Astrocyte (in vitro differentiated cells and primary cell): ENCODE data around the gene MDM2. TPM values are rescaled to one million over a fixed set of nuclear protein-coding genes. Genes with fewer than 3 reads are reported as not detected.

ENCODE experiments used
- DNase-seq: peaks from one replicate; pipeline ENCODE4 v3.0.0-alpha.2; 2010; ENCODE audit warnings: low read depth
- FAIRE-seq: peaks from 2 replicates; lab custom pipeline; 2011; peaks lifted over from hg19 to GRCh38; lab: Jason Lieb, UNC
- H2AFZ ChIP-seq: 2 replicates; pipeline ENCODE4 v1.6.0; 2012; ENCODE audit warnings: low read depth, low read length, inconsistent platforms
- H3K27ac ChIP-seq: 2 replicates; pipeline ENCODE4 v1.5.1; 2011; ENCODE audit warnings: low read depth, low read length, inconsistent platforms
- H3K27me3 ChIP-seq: 2 replicates; pipeline ENCODE4 v1.6.0; 2011; ENCODE audit warnings: low read length, inconsistent platforms; ENCODE audit not compliant: insufficient read depth
- H3K36me3 ChIP-seq: 2 replicates; pipeline ENCODE4 v1.5.1; 2011; ENCODE audit warnings: low read length, inconsistent platforms; ENCODE audit not compliant: insufficient read depth
- H3K4me1 ChIP-seq: 2 replicates; pipeline ENCODE4 v1.5.1; 2011; ENCODE audit warnings: low read length, inconsistent platforms; ENCODE audit not compliant: insufficient read depth
- H3K4me2 ChIP-seq: 2 replicates; pipeline ENCODE4 v1.6.0; 2012; ENCODE audit warnings: low read length, inconsistent platforms
- H3K4me3 ChIP-seq: 2 replicates; pipeline ENCODE4 v1.5.1; 2011; ENCODE audit warnings: low read depth, mild to moderate bottlenecking, low read length, inconsistent platforms; ENCODE audit not compliant: insufficient read depth
- H3K79me2 ChIP-seq: 2 replicates; pipeline ENCODE4 v1.6.0; 2012; ENCODE audit warnings: mild to moderate bottlenecking, low read length, inconsistent platforms; ENCODE audit not compliant: insufficient read depth
- H3K9ac ChIP-seq: 2 replicates; pipeline ENCODE4 v1.6.0; 2012; ENCODE audit warnings: mild to moderate bottlenecking, low read length, inconsistent platforms
- H3K9me3 ChIP-seq: 2 replicates; pipeline ENCODE4 v1.5.1; 2012; ENCODE audit warnings: low read depth, mild to moderate bottlenecking, low read length, inconsistent platforms; ENCODE audit not compliant: insufficient read depth
- H4K20me1 ChIP-seq: 2 replicates; pipeline ENCODE4 v1.6.0; 2012; ENCODE audit warnings: low read length, inconsistent platforms; ENCODE audit not compliant: insufficient read depth
- H3K27ac Mint-ChIP-seq: one replicate; pipeline ENCODE4 v1.8.0; 2021; ENCODE audit warnings: mild to moderate bottlenecking, mixed read lengths; ENCODE audit not compliant: unreplicated experiment
- H3K27me3 Mint-ChIP-seq: one replicate; pipeline ENCODE4 v1.8.0; 2021; ENCODE audit warnings: low read depth, mixed read lengths; ENCODE audit not compliant: unreplicated experiment
- H3K36me3 Mint-ChIP-seq: one replicate; pipeline ENCODE4 v1.8.0; 2021; ENCODE audit warnings: low read depth, mixed read lengths; ENCODE audit not compliant: unreplicated experiment
- H3K4me1 Mint-ChIP-seq: one replicate; pipeline ENCODE4 v1.8.0; 2021; ENCODE audit warnings: low read depth, mixed read lengths; ENCODE audit not compliant: unreplicated experiment
- H3K4me3 Mint-ChIP-seq: one replicate; pipeline ENCODE4 v1.8.0; 2021; ENCODE audit warnings: mild to moderate bottlenecking, moderate library complexity, mixed read lengths; ENCODE audit not compliant: unreplicated experiment
- H3K9me3 Mint-ChIP-seq: one replicate; pipeline ENCODE4 v1.8.0; 2021; ENCODE audit warnings: mild to moderate bottlenecking, mixed read lengths; ENCODE audit not compliant: unreplicated experiment
- CTCF ChIP-seq: IDR thresholded peaks from 2 replicates; pipeline ENCODE4 v1.5.1; 2011; ENCODE audit warnings: low read depth, mild to moderate bottlenecking, inconsistent platforms, low read length, moderate library complexity; ENCODE audit not compliant: insufficient read depth
- EZH2 ChIP-seq: IDR thresholded peaks from 2 replicates; pipeline ENCODE4 v1.6.1; 2012; ENCODE audit warnings: mild to moderate bottlenecking, low read length, inconsistent platforms; ENCODE audit not compliant: insufficient read depth
- total RNA-seq: library from RNA; stranded (reverse); gene quantifications from 2 replicates; pipeline ENCODE4 v1.2.1, GENCODE V29; 2021

The MDM2 gene
- total RNA-seq, 1 donor from 2014 or later = 828 TPM

GRCh38 chr12:68899251-68899771 lies 91.3 kb downstream of the MDM2 start:
- H3K9ac ChIP-seq = no peak overlapping the region
- peaks cover 14% of the 10 kb centered on the region for H3K4me1 ChIP-seq
- no peak overlapping the region for H3K27ac ChIP-seq
- DNase-seq = peak; percentile 90
- H3K79me2 ChIP-seq = no peaks in the 10 kb centered on the region
- peaks cover 20% of the 10 kb centered on the region for H3K4me1 Mint-ChIP-seq
- no peaks in the 10 kb centered on the region for H4K20me1 ChIP-seq
- peaks cover 3% of the 10 kb centered on the region for H3K9me3 Mint-ChIP-seq
- no peaks in the 10 kb centered on the region for H3K9me3 ChIP-seq
- H3K27ac Mint-ChIP-seq = peak overlapping the region; percentile 8
- H3K27me3 ChIP-seq = no peaks in the 10 kb centered on the region
- FAIRE-seq = peak; percentile 76
- H2AFZ ChIP-seq = no peak overlapping the region
- peaks cover 1% of the 10 kb centered on the region for H3K36me3 Mint-ChIP-seq
- H3K4me2 ChIP-seq = no peak overlapping the region
- H3K27me3 Mint-ChIP-seq = no peaks in the 10 kb centered on the region
- no peak overlapping the region for H3K4me3 ChIP-seq
- no peak overlapping the region for H3K4me3 Mint-ChIP-seq
- peak; percentile 52 for TF ChIP-seq CTCF
- TF ChIP-seq EZH2 = no peak
- no peaks in the 10 kb centered on the region for H3K36me3 ChIP-seq

- peaks cover 1% of the 10 kb centered on the region for H3K36me3 Mint-ChIP-seq
- peaks cover 21% of the 10 kb centered on the region for H3K4me1 Mint-ChIP-seq
- FAIRE-seq = no peak
- Histone ChIP-seq H3K27ac (no peak overlapping the region), H3K9ac (no peak overlapping the region), H3K36me3 (no peaks in the 10 kb centered on the region), H3K4me2 (no peak overlapping the region), H3K4me1 (peaks cover 14% of the 10 kb centered on the region), H3K79me2 (no peaks in the 10 kb centered on the region), H3K27me3 (no peaks in the 10 kb centered on the region), H4K20me1 (no peaks in the 10 kb centered on the region), H3K4me3 (no peak overlapping the region), H2AFZ (no peak overlapping the region), H3K9me3 (no peaks in the 10 kb centered on the region)
- TF ChIP-seq CTCF (no peak), EZH2 (no peak)
- peaks cover 3% of the 10 kb centered on the region for H3K9me3 Mint-ChIP-seq
- H3K4me3 Mint-ChIP-seq = no peak overlapping the region
- H3K27me3 Mint-ChIP-seq = no peaks in the 10 kb centered on the region
- no peak for DNase-seq
- no peak overlapping the region for H3K27ac Mint-ChIP-seq
Observed at GRCh38 chr12:68900241-68900640, 92.3 kb downstream of the MDM2 start.

Other genes starting within 250 kb of the MDM2 start
- 209 and 216 TPM in 2 replicates for gene RAP1B, start 197.3 kb upstream of the MDM2 start, total RNA-seq
- 40.3 and 42.8 TPM in 2 replicates for gene NUP107, start 121.2 kb upstream of the MDM2 start, total RNA-seq
- gene SLC35E3, start 62.0 kb upstream of the MDM2 start, total RNA-seq = 10.0 and 14.6 TPM in 2 replicates
- 2.7 and 3.5 TPM in 2 replicates for gene CPM, start 125.0 kb downstream of the MDM2 start, total RNA-seq